Stimulated activated CD4-positive, alpha-beta T cell treated with anti-CD3 and anti-CD28 coated beads, TNF-alpha, amount 100 ng/mL, for 48 hours (primary cell): ENCODE data around the gene PIK3R5.

Source experiments
- DNase-seq, 3 donors: peaks; one replicate each; pipeline ENCODE4 v3.0.0-alpha.2; 2020; ENCODE audit warnings: low read depth in 3 of 3

The PIK3R5 gene

DNA sequence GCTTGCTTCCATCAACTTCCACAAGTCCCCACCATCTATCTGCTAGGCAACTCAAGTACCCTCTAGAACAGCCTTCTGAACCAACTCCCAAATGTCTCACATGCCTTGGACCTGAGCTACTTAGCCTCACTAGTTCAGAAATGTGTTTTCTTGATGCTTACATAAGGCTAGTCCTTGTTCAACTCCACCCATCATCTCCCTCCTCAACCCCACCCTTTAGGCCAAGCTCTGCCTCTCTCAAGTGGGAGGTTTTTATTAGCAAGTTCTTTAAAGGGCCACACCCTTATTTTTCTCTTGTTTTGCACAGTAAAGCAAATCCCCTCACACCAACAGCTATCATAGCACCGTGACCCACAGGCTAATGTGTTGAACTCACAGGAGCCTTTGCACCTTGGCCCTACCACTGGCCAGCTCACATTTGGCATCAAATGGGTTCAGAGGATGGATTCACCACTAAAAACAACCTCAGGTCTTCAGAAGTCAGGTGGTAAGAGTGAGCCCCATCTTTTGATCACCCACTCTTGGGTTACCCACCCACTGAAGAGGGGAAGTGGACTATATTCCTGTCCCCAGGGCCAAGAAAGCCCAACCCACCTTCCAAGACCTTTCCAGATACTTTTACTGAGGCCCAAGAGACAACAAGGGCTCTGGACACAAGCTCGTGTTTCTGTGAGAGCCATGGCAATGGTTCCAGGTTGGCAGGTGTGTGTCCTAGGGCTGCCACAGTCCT lies 12.2 kb downstream of the PIK3R5 start:
- DNase-seq: no peak

DNA sequence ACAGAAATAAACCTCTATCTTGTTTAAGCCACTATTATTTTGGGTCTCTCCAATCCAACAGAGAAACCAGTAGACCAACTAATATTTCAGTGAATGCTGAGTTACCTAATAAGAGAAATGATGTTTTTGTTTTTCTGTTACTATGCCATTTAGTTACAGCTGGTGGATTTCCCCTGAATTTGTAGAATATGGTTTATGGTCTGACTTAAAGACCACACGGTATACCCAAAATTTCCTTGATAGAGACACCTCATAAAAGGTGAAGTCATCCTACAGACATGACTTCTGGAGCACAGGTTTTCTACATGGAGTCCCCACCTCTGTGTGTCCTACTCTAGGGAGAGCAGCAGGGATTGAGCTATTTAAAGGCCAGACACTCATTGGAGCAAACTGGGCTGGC lies 13.3 kb downstream of the PIK3R5 start:
- no peak for DNase-seq

DNA sequence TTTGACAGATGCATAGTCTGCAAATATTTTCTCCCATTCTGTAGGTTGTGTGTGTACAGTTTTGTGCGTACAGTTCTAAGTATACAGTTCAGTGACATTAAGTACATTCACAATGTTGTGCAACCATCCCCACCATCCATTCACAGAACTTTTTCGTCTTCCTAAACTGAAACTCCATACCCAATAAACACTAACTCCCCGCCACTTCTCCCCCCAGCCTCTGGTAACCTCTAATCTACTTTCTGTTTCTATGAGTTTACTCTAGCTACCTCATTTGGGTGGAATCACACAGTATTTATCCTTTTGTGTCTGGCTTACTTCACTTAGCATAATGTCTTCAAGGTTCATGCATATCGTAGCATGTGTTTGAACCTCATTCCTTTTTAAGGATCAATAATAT lies 14.3 kb downstream of the PIK3R5 start:
- no peak for DNase-seq

DNA sequence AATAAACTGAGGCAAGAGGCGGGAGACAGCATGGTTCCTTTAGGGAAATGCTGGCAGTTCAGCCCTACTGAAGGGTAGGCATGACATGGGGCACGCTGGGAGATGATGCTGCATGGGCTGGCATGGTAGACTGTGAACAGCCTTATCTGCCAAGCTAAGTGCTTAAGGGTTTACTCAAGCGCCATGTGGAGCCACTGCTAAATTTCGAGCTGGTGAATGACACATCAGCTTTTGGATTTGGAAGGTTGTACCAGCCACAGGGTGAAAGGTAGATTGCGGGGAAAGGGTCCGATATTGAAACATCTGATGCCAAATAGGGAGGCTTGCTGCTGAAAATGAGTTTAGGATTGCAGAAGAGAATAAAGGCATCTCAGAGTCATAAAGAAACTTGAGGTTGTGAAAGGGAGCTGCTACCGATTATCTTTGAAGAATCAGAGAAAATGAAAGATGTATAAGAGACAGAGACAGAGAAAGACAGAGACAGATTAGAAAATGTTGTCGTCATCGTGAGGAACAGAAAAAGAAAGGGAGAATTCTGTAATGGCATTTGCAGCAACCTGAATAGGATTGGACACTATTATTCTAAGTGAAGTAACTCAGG lies 16.3 kb downstream of the PIK3R5 start:
- no peak for DNase-seq

DNA sequence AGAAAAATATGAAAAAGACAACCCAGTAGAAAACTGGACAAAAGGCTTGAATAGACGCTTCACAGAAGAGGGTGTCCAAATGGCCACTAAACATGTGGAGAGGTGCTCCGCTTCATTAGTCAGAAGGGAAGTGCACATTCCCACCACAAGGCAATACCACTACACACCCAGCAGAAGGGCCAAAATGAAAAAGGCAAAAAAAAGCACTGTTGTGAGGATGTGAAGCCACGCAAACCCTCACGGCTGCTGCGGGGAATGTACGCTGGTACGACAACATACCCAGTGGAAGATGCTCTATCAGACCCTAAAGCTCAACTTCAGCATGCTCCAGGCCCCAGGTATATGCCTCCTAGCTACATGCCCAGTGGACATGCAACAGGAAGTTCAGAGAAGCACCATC lies 17.0 kb downstream of the PIK3R5 start:
- DNase-seq: no peak

DNA sequence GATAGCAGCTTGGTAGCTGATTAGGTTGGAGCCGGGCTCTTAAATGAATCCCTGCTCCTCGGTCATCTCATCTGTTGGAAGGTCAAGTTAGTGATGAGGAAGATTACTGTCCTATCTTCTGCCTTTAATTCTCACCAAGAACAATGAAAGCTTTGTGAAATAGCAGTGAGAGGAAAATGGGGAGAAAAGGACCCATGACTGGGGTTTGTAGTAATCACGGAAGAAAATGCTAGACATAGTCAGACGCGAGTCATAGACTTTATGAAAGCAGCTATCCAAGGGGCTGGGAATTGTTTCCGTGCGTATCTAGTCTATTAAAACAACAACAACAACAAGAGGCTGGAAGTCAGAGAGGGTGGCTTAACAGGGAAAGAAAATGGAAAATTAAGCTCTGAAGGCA lies 18.3 kb downstream of the PIK3R5 start:
- DNase-seq: no peak

DNA sequence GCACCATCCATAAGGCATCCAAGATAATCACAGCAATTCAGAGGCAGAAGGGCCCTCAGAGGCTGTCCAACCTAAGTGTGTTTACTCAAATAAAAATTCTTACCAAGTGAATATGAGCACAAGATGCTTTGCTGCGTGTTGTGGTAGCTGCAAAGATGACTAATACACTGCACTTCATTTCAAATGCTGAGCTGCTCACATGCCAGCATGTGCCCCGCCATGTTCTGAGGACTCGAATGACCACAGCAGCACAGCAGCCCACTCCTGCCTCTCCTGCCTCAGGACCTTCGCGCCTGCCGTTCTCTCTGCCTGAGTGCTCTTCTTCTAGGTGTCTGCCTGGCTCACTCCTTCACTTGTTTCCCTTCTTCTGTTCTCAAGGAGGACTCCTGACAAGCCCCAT lies 19.0 kb downstream of the PIK3R5 start:
- no peak for DNase-seq

DNA sequence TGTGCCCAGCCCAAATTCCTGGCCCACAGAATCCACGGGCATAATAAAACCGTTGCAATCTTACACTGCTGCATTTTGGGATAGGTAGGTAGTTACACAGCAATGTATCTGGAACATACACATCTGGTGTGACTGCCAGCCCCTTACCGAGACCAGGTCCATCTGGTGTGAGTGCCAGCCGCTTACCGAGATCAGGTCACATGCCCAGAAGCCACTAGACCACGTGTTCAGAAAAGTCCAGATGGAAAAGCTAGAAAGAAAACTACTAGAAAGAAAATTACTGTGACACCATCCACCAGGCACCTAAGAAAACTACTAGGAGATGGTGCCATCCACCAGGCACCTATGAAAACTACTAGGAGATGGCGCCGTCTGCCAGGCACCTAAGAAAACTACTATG lies 19.4 kb downstream of the PIK3R5 start:
- DNase-seq: no peak

DNA sequence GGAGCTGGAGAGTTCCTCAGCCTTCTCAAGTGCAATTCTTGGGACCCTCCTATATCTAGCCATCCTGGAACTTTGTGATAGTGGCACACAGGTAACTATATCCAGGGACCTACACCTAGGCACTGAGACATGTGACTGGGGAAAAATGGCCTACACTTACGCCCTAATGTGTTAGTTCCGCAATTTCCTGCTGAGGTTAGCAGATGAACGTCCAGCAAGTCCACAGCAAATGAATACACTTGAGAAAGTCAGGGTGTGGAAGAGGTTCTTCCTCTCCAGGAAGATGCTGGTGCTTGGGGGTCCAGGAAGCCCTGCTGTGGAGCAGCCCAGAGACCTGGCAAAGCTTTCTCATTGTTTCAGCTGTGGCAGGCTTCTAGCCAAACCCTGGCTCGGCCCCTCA lies 20.8 kb downstream of the PIK3R5 start:
- DNase-seq: no peak

DNA sequence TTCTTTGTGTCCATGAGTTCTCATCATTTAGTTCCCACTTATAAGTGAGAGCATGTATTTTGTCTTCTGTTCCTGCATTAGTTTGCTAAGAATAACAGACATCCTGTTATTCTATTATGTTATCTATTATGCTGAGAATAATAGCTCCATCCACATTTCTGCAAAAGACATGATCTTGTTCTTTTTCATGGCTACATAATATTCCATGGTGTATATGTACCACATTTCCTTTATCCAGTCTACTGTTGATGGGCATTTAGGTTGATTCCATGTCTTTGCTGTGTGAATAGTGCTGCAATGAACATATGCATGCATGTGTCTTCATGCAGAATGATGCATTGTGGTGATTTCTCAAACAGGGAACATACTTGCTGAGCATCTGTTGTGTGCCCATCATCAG lies 21.4 kb downstream of the PIK3R5 start:
- no peak for DNase-seq

DNA sequence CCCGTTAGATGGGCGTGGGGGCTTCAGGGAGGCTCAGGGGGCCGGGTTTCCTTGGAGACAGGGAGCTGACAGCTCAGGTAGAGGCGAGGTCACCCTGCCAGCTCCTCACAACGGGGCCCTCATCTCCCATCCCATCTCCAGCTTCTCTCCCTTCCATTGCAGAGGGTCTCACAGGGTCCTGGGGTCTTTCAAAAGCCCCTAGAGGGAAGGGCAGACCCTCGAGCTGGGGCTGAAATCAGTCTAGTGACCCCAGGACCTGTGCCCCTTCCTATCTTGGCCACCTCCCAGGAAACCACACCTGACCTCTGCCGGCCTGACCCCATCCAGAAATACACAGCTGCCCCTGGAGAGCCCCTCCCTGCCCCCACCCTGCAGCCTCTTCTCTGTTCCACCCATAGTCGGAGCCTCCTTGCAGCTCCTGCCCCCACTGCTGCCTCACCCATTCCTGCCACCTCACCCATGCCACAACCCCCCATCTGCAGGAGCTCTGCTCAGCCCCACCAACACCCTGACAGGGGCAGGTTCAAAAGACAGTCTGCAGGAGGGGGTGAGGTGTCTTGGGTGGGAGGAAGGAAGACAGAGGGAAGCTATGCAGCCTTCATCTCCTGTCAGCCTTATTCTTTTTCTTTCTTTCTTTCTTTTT lies 23.4 kb downstream of the PIK3R5 start:
- DNase-seq: no peak

DNA sequence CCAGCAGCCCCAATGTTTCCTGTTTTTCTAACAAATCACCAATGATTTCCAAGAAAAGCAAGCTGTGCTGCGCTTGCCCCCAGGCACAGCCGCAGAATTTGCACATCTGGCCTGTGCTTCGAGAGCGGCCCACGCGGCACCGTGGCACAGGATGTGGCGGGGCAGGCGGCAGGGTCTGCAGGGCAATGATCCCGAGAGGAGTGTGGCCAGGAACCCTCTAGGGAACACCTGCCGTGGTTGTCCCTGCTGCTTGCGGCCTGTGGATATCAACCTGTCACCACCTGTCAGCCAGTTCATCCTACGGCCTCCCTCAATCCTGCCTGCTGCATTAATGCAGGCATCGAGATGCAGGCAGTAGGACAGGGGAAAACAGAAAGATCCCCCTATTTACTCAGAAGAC lies 24.0 kb downstream of the PIK3R5 start:
- no peak for DNase-seq

DNA sequence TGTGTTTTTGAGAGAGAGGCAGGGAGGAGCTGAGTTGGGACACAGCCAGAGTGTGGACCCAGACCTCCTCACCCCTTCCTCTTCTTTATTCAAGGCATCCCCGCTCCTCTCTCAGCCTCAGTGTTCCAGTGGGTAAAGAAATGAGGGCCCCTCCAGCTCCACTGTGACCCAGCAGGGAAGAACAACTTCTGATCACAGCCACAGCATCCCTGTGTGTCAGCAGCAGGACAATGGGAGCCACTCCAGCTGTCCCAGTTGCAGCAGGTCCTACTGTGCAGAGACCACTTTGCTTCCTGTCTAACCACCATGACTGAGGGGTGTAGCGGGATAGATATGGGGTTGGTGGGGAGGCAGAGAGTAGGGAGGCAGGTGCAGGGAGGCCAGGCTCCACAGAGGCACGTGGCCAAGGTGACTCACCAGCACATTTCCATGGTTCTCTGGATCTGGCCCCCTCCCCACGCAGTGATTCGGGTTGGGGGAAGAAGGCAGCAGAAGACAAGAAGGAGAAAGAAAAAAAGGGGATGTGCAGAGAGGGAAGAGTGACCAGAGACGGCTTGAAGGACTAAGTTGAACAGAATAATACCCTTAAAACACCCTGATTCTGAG lies 24.5 kb downstream of the PIK3R5 start:
- no peak for DNase-seq

DNA sequence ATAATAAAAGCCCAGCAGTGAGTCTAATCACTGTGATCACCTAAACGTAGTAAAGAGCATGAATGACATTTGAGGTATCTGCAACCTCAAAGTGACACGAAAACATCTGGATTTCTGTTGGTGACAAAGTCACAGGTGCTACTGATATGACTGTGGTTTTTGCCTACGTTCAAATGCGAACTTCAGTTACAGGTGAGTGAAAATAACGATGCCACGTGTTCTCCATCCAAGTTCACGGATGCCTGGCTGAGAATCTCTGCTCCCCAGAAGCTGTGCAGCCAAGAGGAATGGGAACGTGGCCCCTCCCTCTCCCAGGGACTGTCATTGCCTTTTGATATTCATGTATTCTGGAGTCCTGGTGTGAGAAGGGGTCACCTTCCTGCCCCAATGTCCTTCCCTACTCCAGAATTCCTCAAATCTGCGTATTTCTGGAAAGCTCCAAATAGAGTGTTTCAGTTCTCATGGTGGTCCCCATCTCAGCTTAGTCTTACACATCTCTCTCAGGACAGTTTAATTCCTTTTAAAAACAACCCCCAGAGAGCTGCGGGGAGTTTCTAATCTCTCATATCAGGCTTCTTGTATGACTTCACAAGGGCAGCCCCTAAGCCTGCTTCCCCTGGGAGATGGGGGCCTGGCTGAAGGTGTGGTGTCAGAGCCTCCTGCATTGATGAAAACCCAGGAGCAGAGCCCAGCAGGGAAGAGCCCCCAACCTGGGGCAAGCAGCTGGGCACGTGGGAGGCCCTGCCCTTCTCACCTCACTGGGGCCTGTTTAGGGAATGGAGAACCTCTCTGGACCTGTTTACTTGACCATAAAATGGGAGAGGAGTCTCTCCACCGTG lies 25.8 kb downstream of the PIK3R5 start:
- DNase-seq: no peak

DNA sequence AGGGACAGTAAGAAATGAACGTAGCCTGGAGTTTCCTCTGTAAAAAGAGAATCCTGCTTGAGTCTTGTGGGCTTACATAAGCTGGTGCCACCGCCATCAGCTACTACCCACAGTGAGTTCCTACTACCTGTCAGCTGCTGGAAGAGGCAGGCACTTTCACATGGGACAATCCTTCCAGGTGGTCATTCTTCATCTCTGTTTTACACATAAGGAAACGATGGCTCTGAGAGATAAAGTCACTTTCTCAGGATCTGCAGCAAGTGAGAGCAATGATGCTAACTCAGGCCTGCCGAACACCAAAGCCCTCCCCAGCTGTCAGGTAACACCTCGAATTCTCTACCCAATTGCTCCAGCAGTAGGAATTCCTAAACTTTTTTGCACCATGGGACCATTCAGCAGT lies 26.6 kb downstream of the PIK3R5 start:
- DNase-seq: no peak

DNA sequence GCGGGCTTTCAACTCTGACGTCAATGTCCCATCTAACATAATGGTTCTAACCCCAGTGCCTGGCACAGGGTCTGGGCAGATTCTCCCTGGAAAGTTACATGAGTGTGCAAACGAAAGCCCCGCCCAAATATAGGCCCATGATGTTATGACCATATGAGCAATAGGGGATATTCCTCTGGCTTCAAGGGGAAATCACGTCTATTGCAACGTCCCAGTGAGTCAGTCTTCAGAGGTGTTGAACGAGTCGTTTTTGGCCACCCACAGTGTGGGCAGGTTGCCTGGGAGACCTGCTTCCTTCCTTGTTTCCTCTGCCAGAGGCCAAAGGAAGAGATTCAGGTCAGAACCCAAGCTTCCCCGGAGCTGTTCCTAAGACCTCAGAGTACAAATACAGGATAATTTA lies 30.3 kb downstream of the PIK3R5 start:
- DNase-seq: peak in 2 of 3 donors; percentile 51 to 52

DNA sequence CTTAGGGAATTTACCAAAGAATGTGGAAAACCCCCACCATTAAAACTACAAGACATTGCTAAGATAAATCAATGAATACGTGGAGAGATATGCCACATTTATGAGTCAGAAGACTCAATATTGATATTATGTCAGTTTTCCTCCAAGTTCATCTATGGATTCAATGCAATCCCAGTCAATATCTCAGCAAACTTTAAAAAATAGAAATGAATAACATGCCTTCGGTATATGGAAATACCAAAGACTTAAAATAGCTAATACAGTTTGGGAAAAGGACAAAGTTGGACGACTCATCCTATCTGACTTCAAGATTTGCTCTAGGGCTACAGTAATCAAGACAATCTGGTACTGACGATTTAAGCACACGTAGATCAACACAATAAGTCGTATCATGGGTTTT lies 31.2 kb downstream of the PIK3R5 start:
- DNase-seq: no peak

DNA sequence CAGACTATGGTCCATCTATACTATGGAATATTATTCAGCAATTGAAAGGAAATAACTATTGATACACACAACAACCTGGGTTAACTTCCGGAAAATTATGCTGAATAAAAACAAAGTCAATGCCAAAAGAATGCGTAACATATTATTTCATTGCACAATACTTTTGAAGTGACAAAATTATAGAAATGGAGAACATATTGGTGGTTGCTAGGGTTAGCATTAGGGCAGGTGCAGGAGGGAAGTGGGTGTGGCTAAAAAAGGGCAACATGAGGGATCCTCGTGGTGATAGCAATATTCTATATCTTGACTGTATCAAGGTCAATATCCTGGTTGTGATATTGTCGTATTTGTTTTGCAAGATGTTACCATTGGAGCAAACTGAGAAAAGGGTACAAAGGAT lies 34.9 kb downstream of the PIK3R5 start:
- DNase-seq: no peak

DNA sequence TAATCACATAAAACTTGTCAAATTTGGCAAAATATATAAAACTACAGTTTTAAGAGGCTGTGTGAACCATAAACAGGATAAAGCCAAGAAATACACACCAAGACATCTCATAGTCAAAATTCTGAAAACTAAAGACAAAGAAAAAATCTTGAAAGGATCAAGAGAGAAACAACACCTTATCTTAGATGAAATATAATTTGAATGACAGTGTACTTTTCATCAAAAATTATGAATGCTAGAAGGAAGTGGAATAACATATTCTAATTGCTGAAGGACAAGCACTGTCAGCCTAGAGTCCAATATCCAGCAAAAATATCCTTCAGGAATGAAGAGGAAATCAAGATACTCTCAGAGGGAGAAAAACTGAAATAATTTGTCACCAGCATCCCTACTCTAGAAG lies 37.2 kb downstream of the PIK3R5 start:
- DNase-seq: no peak

DNA sequence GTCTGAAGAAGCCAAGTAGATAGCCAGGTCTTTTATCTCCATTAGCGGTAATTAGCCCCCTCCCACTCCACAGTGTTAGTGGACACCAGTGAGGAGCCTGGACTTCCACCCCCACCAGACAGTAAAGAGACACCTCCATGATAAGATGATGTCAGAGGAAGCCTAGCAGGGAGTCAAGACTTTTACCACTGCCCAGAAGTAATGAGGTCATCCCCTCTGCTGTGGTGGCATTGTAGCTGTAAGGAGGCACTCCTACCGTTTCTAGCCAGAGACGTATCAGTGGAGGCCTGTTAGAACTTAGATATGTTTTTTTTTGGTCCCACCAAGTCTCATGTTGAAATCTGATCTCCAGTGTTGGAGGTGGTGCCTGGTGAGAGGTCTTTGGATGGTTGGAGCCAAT lies 38.1 kb downstream of the PIK3R5 start:
- DNase-seq: no peak

DNA sequence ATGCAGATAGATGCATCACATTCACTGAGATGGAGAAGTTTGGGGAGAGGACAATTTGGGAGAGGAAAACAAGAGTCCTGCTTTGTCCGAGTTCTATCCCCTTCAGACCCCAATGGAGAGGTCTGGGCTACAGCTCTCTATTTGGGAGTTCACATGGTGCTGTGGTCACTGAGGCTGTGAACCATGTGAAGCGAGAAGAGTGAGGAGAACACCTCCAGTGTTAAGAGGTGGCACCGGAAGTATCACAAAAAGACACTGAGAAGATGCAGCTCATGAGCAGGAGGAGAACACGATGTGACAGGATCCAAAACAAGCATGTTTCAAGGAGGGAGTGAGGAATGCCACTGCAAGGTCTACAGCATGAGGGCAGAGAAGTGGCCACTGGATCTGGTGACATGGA lies 39.7 kb downstream of the PIK3R5 start:
- DNase-seq: no peak

DNA sequence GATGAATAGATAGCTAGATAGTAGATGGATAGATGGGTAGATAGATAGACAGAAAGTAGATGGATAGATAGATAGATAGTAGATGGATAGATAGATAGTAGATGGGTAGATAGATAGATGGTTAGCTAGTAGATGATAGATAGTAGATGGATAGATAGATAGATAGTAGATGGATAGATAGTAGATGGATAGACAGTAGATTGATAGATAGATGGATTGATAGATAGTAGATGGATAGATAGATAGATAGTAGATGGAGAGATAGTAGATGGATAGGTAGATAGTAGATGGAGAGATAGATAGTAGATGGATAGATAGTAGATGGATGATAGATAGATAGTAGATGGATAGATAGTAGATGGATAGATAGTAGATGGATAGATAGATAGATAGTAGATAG lies 40.4 kb downstream of the PIK3R5 start:
- DNase-seq: no peak
